ENCODE data around the gene SYNE1. TPM values are rescaled to one million over a fixed set of nuclear protein-coding genes. Genes with fewer than 3 reads are reported as not detected.

SYNE1 gene
- total and polyA plus RNA-seq, 2 of the 8 experiments (the other 6 are each of a cell fraction or from before 2014, with no cell fraction given) = 2.8 to 5.5 TPM

GRCh38 chr6:152387091-152387490 is 250.1 kb downstream of the SYNE1 start (continued):
- TF ChIP-seq USF2 (IDR thresholded peaks at IDR 0.05; ENCODE audit: low read length) (no peak), TBP (IDR thresholded peaks at IDR 0.05; ENCODE audit: low read depth, low read length) (no peak), RAD21 (IDR thresholded peaks at IDR 0.05 in 1 of 2, conservative IDR thresholded peaks at IDR 0.05 in 1 of 2; ENCODE audit: low read depth in 2 of 2, low read length in 2 of 2) (no peak), HDAC6 (IDR thresholded peaks at IDR 0.05; ENCODE audit: low read depth, low read length) (no peak), KDM1A (IDR thresholded peaks at IDR 0.05; ENCODE audit: borderline replicate concordance, low read length) (no peak)

All from H1 (cell line).